Ovary (tissue), 3 donors: ENCODE measurements around the gene DERA.
"Not testable (repeated sequence)": the region's sequence is repeated elsewhere in the genome, so short reads cannot be mapped to it uniquely, and the experiment has no call there.

ENCODE experiments used
- CTCF ChIP-seq, 3 donors: fragments of 450-650 bp in 2 of 3; fragments of 200-600 bp in 1 of 3; IDR thresholded peaks; one replicate each; pipeline versions ENCODE4 v1.5.1 to v1.8.0; 2016 to 2022; ENCODE audit warnings: antibody characterized with exemption in 3 of 3, mild to moderate bottlenecking in 1 of 3
- EP300 ChIP-seq: sonication (generic); formaldehyde crosslinking; IDR thresholded peaks from one replicate; pipeline ENCODE4 v1.6.1; 2017; ENCODE audit warnings: antibody characterized with exemption
- POLR2A ChIP-seq: fragments of 450-650 bp; IDR thresholded peaks from one replicate; pipeline ENCODE4 v1.6.1; 2017; ENCODE audit warnings: antibody characterized with exemption, mild to moderate bottlenecking, moderate library complexity
- donor health status: DM: no; HTN: no; CAD: no.

GRCh38 chr12:15967053-15967452 is 55.9 kb downstream of the DERA start:
- TF ChIP-seq CTCF (IDR thresholded peaks at IDR 0.05); EP300; POLR2A: not testable (repeated sequence)
